ENCODE measurements around the gene FRMD5. TPM values are rescaled to one million over a fixed set of nuclear protein-coding genes. Genes with fewer than 3 reads are reported as not detected.

The FRMD5 gene
- total RNA-seq, 4 donors from 2014 or later, result 0.15 to 2.5 (median 0.29) TPM

DNA sequence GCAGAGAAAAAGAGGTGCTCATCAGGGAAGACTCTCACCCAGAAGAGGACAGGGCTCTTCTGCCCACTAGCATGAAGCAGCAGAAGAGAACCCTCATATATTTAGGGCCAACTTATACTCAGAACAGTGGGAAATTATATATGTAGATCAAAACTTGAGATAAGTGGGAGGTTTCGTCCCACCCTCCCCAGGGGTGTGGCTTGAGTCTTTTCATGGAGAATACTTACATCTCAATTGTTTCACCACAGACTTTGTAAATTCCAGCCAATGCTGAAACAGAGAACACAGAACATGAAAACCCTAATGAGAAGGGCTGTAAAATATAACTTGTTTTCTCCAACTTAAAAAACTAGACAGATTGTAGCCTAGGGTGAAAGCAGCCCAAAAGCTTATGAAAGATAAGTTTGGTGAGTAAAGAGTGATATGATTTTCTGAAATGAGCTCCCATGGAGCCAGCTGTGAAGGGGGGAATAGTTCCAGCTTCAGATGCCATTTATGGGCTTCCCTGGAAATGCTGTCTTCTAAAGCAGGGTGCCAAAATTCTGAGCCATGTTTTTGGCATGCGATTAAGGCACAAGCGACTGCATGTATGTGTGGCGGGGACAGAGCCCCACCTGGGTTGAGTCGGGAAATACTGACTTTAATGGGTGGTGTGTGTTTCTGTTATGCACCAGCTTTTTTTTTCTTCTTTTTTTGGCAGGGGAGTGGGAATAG lies 275.4 kb downstream of the FRMD5 start:
- intact Hi-C loops (cut with DNase I; ENCODE audit: low total_unique reads), result loop anchor here (10.0 kb wide), 1 partner anchor 145 kb away; no protein-coding TSS in a partner anchor
- TF ChIP-seq POLR2A (IDR thresholded peaks at IDR 0.05), result no peak
- TF ChIP-seq, protein P1, sequence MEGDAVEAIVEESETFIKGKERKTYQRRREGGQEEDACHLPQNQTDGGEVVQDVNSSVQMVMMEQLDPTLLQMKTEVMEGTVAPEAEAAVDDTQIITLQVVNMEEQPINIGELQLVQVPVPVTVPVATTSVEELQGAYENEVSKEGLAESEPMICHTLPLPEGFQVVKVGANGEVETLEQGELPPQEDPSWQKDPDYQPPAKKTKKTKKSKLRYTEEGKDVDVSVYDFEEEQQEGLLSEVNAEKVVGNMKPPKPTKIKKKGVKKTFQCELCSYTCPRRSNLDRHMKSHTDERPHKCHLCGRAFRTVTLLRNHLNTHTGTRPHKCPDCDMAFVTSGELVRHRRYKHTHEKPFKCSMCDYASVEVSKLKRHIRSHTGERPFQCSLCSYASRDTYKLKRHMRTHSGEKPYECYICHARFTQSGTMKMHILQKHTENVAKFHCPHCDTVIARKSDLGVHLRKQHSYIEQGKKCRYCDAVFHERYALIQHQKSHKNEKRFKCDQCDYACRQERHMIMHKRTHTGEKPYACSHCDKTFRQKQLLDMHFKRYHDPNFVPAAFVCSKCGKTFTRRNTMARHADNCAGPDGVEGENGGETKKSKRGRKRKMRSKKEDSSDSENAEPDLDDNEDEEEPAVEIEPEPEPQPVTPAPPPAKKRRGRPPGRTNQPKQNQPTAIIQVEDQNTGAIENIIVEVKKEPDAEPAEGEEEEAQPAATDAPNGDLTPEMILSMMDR (IDR thresholded peaks at IDR 0.05), result no peak
- H3K4me3 ChIP-seq (ENCODE audit: low read depth, poor library complexity, severe bottlenecking), result no peak overlapping the region
- WGBS, 2 donors, result 37 to 39% methylated on average over 5 of the region's 5 CpGs
- DNase-seq (ENCODE audit: low spot score in 2 of 2), result no peak

- H3K4me3 ChIP-seq (ENCODE audit: low read depth, poor library complexity, severe bottlenecking), result no peak overlapping the region
- no peak for DNase-seq (ENCODE audit: low spot score in 2 of 2)
- intact Hi-C loops (cut with DNase I; ENCODE audit: low total_unique reads), result no loop called here
- 87 to 92% methylated on average over 6 of the region's 6 CpGs for WGBS, 2 donors
- TF ChIP-seq, protein P1 (IDR thresholded peaks at IDR 0.05), result no peak
- TF ChIP-seq POLR2A (IDR thresholded peaks at IDR 0.05), result no peak
Measured at GRCh38 chr15:43918717-43919116, 276.4 kb downstream of the FRMD5 start.

DNA sequence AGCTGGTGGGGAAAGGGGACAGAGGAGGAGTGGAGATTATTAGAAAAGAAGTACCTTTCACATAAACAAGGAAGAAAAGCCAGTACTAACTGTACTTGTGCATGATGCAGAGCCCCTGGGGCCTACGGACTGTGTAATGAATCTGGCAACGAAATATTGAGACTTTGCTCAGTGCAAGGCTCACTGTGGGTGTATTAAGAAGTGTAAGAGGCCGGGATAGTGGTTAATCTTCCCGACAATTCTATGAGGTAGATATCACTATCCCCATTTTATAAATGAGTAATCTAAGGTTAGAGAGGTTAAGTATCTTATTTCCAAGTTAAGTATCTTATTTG lies 278.8 kb downstream of the FRMD5 start:
- intact Hi-C loops (cut with DNase I; ENCODE audit: low total_unique reads), result no loop called here
- WGBS, 2 donors, result 71 to 82% methylated on average over 4 of the region's 4 CpGs
- no peak for TF ChIP-seq POLR2A (IDR thresholded peaks at IDR 0.05)
- TF ChIP-seq, protein P1 (IDR thresholded peaks at IDR 0.05), result no peak
- no peak for DNase-seq (ENCODE audit: low spot score in 2 of 2)
- no peak overlapping the region for H3K4me3 ChIP-seq (ENCODE audit: low read depth, poor library complexity, severe bottlenecking)

DNA sequence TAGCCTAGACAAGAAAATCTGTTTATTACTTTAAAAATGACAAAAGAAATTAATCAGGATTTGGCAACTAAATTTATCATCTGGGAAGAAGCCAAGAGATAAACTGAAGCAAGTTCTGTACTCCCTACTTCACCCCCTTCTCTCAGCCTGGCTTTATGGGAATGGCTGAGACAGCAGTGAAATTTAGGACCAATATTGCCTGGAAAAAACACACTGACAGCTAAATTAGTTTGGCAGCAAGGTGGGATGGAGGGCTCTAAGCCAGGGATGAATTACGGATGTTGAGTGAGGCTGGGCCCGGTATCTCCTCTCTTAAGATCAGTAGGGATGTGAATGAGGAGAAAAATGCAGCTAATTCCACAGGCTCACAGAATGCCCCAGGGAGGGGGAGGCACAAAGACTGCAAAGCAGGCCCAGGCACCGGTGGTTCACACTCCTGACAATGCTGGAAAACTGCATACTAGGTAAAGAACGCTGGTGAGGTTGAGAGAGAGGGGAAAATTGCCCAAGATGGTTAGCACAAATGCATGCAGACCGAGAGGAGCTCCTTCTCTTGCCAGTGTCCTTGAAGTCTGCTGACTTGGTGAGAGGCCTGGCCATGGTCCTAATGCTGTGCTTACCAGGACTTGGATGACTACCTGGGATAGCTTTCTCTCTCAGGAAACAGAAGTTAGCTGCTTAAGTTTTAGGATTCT lies 279.3 kb downstream of the FRMD5 start:
- no peak overlapping the region for H3K4me3 ChIP-seq (ENCODE audit: low read depth, poor library complexity, severe bottlenecking)
- intact Hi-C loops (cut with DNase I; ENCODE audit: low total_unique reads), result no loop called here
- 38 to 46% methylated on average over 5 of the region's 5 CpGs for WGBS, 2 donors
- no peak for DNase-seq (ENCODE audit: low spot score in 2 of 2)
- TF ChIP-seq POLR2A (IDR thresholded peaks at IDR 0.05), result no peak
- TF ChIP-seq, protein P1 (IDR thresholded peaks at IDR 0.05), result no peak

DNA sequence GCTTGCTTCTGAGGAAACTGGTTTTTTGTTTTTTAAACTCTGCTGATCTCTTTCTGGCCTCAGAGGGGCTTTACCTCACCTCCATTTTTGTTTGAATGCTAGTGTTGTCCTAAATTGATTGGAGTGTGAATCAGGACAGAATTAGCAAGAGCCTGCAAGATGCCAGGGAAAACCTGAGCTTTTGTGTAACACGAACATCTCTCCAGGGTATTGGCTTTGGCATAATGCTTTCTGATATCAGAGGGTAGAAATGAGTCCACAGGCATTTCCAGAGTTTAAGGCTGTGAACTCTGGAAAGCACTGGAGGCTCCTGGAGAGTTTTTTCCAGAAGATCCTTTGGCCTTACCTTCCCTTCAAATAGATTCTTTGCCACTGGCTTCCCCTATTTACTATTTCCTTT lies 281.1 kb downstream of the FRMD5 start:
- no peak overlapping the region for H3K4me3 ChIP-seq (ENCODE audit: low read depth, poor library complexity, severe bottlenecking)
- 42 to 43% methylated on average over 1 of the region's 1 CpG for WGBS, 2 donors
- DNase-seq (ENCODE audit: low spot score in 2 of 2), result no peak
- no peak for TF ChIP-seq POLR2A (IDR thresholded peaks at IDR 0.05)
- TF ChIP-seq, protein P1 (IDR thresholded peaks at IDR 0.05), result no peak
- intact Hi-C loops (cut with DNase I; ENCODE audit: low total_unique reads), result loop anchor here (5.0 kb wide), 1 partner anchor 58 kb away; no protein-coding TSS in a partner anchor

All from lower leg skin (tissue), 4 donors.